Loucy (cell line): ENCODE data around the gene EBF3.

Experiments
- H2AFZ ChIP-seq: fragments of 200-600 bp; sonication (generic); 2 replicates; pipeline ENCODE4 v1.6.0; 2016; ENCODE audit warnings: antibody characterized with exemption, mild to moderate bottlenecking, low read length, moderate library complexity
- H3F3A ChIP-seq: fragments of 200-600 bp; 2 replicates; pipeline ENCODE4 v1.6.0; 2016; ENCODE audit warnings: antibody characterized with exemption, low read depth, mild to moderate bottlenecking
- H3K27me3 ChIP-seq: fragments of 200-600 bp; sonication (generic); 2 replicates; pipeline ENCODE4 v1.6.1; 2014; ENCODE audit warnings: low read length, mild to moderate bottlenecking; ENCODE audit not compliant: insufficient read depth, poor library complexity, severe bottlenecking
- H3K36me3 ChIP-seq: fragments of 200-600 bp; sonication (generic); 2 replicates; pipeline ENCODE4 v1.6.1; 2016; ENCODE audit warnings: low read length; ENCODE audit not compliant: insufficient read depth
- H3K4me1 ChIP-seq: fragments of 200-600 bp; sonication (generic); 2 replicates; pipeline ENCODE4 v1.5.1; 2014; ENCODE audit warnings: low read length, mild to moderate bottlenecking; ENCODE audit not compliant: insufficient read depth, poor library complexity, severe bottlenecking
- H3K4me2 ChIP-seq: fragments of 200-600 bp; sonication (generic); 2 replicates; pipeline ENCODE4 v1.6.0; 2014; ENCODE audit warnings: antibody characterized with exemption, low read length, low read depth, mild to moderate bottlenecking; ENCODE audit not compliant: poor library complexity, severe bottlenecking
- H3K4me3 ChIP-seq: fragments of 200-600 bp; sonication (generic); 2 replicates; pipeline ENCODE4 v1.5.1; 2014; ENCODE audit warnings: low read length, mild to moderate bottlenecking, mixed read lengths; ENCODE audit not compliant: poor library complexity, severe bottlenecking
- H3K79me2 ChIP-seq: fragments of 200-600 bp; sonication (generic); 2 replicates; pipeline ENCODE4 v1.6.1; 2014; ENCODE audit warnings: low read length; ENCODE audit not compliant: insufficient read depth
- H3K9ac ChIP-seq: fragments of 200-600 bp; sonication (generic); 2 replicates; pipeline ENCODE4 v1.6.0; 2014; ENCODE audit warnings: mild to moderate bottlenecking, low read depth, low read length, moderate library complexity; ENCODE audit not compliant: poor library complexity, severe bottlenecking
- H3K9me2 ChIP-seq: fragments of 200-600 bp; sonication (generic); replicated peaks from 2 replicates; pipeline ENCODE4 v1.6.1; 2016; ENCODE audit warnings: low read depth, low read length, mixed read lengths
- H3K9me3 ChIP-seq: fragments of 200-600 bp; sonication (generic); 2 replicates; pipeline ENCODE4 v1.6.1; 2014; ENCODE audit warnings: mild to moderate bottlenecking, antibody characterized with exemption, low read length, low read depth; ENCODE audit not compliant: insufficient read depth
- H4K20me1 ChIP-seq: fragments of 200-600 bp; sonication (generic); 2 replicates; pipeline ENCODE4 v1.6.0; 2014; ENCODE audit warnings: antibody characterized with exemption, low read length, mild to moderate bottlenecking; ENCODE audit not compliant: insufficient read depth, poor library complexity, severe bottlenecking
- CTCF ChIP-seq: fragments of 200-600 bp; sonication (generic); conservative IDR thresholded peaks from 2 replicates; pipeline ENCODE4 v1.5.1; 2014; ENCODE audit warnings: mild to moderate bottlenecking, antibody characterized with exemption, low read length
- EZH2phosphoT487 ChIP-seq: fragments of 200-600 bp; IDR thresholded peaks from 2 replicates; pipeline ENCODE4 v1.6.1; 2018; ENCODE audit warnings: antibody characterized with exemption, mild to moderate bottlenecking, moderate library complexity, borderline replicate concordance

EBF3 gene

DNA sequence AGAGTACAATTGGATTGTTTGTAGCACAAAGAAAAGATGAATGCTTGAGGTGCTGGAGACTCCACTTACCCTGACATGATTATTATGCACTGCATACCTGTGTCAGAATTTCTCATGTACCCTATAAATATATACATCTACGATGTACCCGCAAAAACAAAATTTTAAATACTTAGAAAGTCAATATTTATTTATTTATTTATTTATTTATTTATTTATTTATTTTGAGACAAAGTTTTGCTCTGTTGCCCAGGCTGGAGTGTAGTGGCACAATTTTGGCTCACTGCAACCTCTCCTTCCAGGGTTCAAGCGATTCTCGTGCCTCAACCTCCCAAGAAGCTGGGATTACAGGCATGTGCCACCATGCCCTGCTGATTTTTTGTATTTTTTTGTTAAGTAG lies 35.1 kb upstream of the EBF3 start:
- no peak overlapping the region for H3K4me2 ChIP-seq
- no peaks in the 10 kb centered on the region for H3K9me2 ChIP-seq
- H3K4me3 ChIP-seq: no peak overlapping the region
- no peaks in the 10 kb centered on the region for H3K36me3 ChIP-seq
- H3K4me1 ChIP-seq: no peaks in the 10 kb centered on the region
- no peaks in the 10 kb centered on the region for H3F3A ChIP-seq
- H3K27me3 ChIP-seq: no peaks in the 10 kb centered on the region
- TF ChIP-seq CTCF (no peak), EZH2phosphoT487 (no peak)
- no peaks in the 10 kb centered on the region for H3K79me2 ChIP-seq
- no peaks in the 10 kb centered on the region for H4K20me1 ChIP-seq
- no peaks in the 10 kb centered on the region; the same call in 1 of the 2 replicates for H3K9me3 ChIP-seq
- no peak overlapping the region for H2AFZ ChIP-seq
- no peak overlapping the region for H3K9ac ChIP-seq

DNA sequence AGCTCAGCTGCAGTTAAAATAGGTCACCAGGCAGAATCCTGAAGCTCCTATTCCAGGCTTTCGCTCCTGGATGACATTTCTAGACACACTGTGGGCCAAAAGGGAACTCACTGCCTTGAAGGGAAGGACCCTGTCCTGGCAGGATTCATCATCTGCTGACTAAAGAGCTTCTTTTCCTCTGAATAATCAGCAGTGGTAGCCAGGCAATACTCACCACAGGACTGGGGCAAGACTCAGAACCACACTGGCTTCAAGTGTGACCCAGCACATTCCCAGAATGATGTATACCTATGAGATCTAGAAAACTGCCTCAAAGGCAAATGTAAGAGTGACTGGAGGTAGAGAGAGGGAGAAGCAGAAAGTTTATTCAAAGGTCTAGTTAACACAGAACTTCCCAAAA lies 29.5 kb upstream of the EBF3 start:
- no peaks in the 10 kb centered on the region for H4K20me1 ChIP-seq
- no peak overlapping the region for H2AFZ ChIP-seq
- H3K9me2 ChIP-seq: no peaks in the 10 kb centered on the region
- no peak overlapping the region for H3K9ac ChIP-seq
- H3K79me2 ChIP-seq: no peaks in the 10 kb centered on the region
- no peaks in the 10 kb centered on the region for H3K27me3 ChIP-seq
- H3K4me3 ChIP-seq: no peak overlapping the region
- H3K4me2 ChIP-seq: no peak overlapping the region
- TF ChIP-seq EZH2phosphoT487 (no peak), CTCF (no peak)
- H3K4me1 ChIP-seq: no peaks in the 10 kb centered on the region
- H3K9me3 ChIP-seq: no peaks in the 10 kb centered on the region
- no peaks in the 10 kb centered on the region for H3F3A ChIP-seq
- H3K36me3 ChIP-seq: no peaks in the 10 kb centered on the region

DNA sequence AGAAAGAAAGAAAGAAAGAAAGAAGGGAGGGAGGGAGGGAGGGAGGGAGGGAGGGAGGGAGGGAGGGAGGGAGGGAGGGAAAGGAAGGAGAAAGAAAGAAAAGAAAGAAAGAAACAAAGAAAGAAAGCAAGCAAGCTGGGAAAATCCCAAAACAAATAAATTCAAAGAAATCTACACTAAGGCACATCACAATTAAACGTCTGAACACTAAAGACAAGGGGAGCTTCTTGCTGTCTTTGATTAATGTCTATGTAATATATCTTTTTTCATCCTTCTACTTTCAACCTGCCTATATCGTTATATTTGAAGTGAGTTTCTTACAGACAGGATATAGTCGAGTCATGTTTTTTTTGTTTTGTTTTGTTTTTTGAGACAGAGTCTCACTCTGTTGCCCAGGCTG lies 28.3 kb upstream of the EBF3 start:
- H3K4me2 ChIP-seq: no peak overlapping the region
- no peaks in the 10 kb centered on the region for H3K4me1 ChIP-seq
- H3F3A ChIP-seq: no peaks in the 10 kb centered on the region
- no peaks in the 10 kb centered on the region for H3K9me2 ChIP-seq
- TF ChIP-seq EZH2phosphoT487 (no peak), CTCF (no peak)
- no peak overlapping the region for H3K4me3 ChIP-seq
- no peaks in the 10 kb centered on the region for H3K9me3 ChIP-seq
- no peaks in the 10 kb centered on the region for H4K20me1 ChIP-seq
- no peaks in the 10 kb centered on the region for H3K36me3 ChIP-seq
- H3K27me3 ChIP-seq: no peaks in the 10 kb centered on the region
- H3K9ac ChIP-seq: no peak overlapping the region
- no peaks in the 10 kb centered on the region for H3K79me2 ChIP-seq
- H2AFZ ChIP-seq: no peak overlapping the region
